ENCODE results near the gene CD79B.
A peak's percentile ranks its signal among the peaks of the same experiment; 100 is the strongest.
"Not testable (repeated sequence)": the region's sequence is repeated elsewhere in the genome, so short reads cannot be mapped to it uniquely, and the experiment has no call there.

Gene CD79B

DNA sequence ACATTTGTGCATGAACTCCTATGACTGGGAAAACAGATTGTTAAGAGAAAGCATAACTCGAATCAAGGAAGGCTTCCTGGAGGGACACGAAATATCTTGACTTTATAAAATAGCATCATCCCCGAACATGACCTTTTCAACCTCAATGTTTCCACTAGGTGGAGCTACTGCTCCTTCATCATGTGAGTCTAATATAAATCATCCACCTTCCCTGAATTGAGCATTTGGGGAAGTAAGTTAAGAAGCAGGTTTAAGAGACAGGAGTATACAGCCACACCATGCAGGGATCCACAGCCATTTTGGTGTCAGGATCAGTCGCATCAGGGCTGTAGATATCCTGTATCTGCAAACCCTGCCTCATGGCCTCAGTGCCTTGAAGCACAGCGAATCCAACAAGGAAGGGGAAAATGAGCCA, 28.3 kb downstream of the CD79B start:
- in situ Hi-C loops (cut with MboI; ENCODE audit: low sequenced_read_pairs) = loop anchor here (25.0 kb wide), 1 partner anchor 384 kb away; no protein-coding TSS in a partner anchor

DNA sequence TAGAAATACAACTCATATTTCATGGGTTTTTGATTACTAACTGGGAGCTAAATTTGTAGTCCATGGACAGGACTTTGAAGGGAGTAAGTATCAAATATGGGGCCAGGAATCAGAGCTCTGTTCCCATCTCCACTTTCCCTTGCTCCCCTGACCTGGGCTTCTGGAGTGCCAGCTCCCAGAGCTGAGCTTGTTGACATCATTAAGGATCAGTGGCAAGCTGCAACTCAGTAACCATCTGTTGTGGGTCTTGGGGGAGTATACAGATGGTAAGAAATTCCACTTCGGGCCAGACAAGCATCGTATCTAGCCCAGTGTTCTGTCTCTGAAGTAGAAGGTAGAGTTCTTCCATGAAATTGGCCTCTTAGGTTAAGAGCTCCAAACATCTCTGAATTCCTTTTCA, 30.2 kb downstream of the CD79B start:
- not testable (repeated sequence) for DNase-seq (ENCODE audit: low spot score in 2 of 2); H3K4me3 ChIP-seq; H3K27me3 ChIP-seq (ENCODE audit: low read depth); H3K4me1 ChIP-seq; H3K36me3 ChIP-seq (replicated peaks); H3K9me3 ChIP-seq
- in situ Hi-C loops (cut with MboI; ENCODE audit: low sequenced_read_pairs) = loop anchor here (25.0 kb wide), 1 partner anchor 385 kb away; no protein-coding TSS in a partner anchor

More for the DNA sequence above, 28.3 kb downstream of the CD79B start:
- peak in 1 of 2 experiments; percentile 51 for DNase-seq (ENCODE audit: low spot score in 2 of 2)
- H3K4me1 ChIP-seq; H3K27me3 ChIP-seq (ENCODE audit: low read depth); H3K4me3 ChIP-seq; H3K9me3 ChIP-seq; H3K36me3 ChIP-seq (replicated peaks): not testable (repeated sequence)

DNA sequence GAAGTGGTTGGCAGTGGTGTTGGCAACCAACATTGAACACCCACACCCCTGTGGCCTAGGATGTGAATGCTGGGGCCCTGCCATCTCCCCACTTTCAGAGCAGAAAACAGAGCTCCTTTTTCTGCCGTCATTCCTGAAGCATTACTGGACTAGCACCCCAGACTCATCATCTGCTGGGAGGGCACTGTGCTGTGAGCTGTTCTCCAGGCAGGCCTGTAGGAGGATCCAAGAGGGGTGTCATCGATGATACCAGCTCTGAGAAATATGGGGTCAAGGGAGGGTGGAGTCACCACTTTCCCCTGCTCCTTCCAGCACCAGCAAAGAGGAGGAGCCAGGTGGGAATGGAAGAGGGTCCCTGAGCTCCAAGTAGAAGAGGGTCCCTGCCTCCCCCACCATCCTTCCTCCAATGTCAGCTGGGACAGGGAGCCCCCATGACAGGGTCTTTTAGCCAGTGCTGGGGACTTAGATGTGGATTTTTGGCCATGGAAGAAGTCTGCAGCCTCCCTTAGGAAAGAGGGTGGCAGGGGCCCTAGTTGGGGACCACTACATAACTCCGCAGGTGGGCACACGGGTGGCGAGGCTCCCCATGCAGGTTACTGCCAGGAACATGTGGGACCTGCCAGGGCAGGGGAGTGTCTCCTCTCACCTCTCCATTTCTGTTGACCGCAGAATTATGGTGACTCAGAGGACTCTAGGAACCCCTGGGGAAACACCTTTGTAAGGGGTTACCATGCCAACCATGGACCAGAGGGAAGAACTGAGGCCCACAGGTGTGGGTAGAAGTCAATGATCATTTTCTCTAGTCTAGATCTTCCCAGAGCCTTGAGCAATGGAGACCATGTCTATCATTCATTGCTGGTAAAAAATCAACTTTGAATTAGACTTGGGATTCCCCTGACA, 33.0 kb downstream of the CD79B start:
- H3K36me3 ChIP-seq (replicated peaks); H3K27me3 ChIP-seq (ENCODE audit: low read depth); DNase-seq (ENCODE audit: low spot score in 2 of 2); in situ Hi-C loops (cut with MboI; ENCODE audit: low sequenced_read_pairs); H3K4me1 ChIP-seq; H3K9me3 ChIP-seq; H3K4me3 ChIP-seq: not testable (repeated sequence)

DNA sequence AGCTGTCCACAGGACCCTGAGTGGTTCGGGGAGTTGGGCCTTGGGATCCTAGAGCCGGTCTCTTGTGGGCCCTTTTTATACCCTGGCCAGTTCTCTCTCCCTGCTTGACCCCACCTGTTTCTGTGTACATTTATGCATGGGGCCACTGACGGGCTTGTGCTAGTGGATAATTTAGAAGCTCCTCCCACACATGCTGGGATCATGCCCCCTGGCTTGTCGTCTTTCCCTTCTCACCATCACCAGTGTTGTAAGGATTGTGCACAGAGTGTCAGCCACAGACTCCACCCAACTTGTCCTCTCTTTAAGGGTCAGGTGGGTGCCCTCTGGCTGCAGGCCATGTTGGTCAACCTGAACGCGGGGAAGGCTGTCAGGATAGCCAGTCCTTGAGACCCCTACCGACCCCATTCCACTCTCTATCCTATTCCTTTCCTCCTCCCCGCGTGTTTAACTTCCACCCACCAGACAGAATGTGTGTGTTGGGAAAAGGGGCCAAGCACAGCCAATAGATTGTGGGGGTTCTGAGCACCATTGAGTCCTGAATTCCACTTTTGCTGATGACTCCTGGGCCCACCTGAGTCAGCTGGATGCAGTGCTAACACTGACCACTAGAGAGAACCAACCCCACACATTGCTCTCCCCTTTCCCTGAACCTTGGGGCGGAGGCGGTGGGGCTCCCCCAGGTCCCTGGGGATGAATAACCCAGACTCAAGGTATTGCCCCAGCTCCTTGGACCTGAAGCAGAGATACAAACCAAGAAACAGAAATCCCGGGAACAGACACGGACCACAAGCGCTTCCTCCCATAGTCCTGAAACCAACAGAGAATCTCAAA, 35.4 kb downstream of the CD79B start, which contains the start of gene CSH1:
Gene CSH1, minus strand, starts transcription at position 51 of the 831 bp plus-strand sequence. CDS start 63 bp downstream, outside the sequence.
- H3K4me1 ChIP-seq; H3K4me3 ChIP-seq; DNase-seq (ENCODE audit: low spot score in 2 of 2); H3K9me3 ChIP-seq; H3K36me3 ChIP-seq (replicated peaks); in situ Hi-C loops (cut with MboI; ENCODE audit: low sequenced_read_pairs): not testable (repeated sequence)
- peaks cover 12% of the 10 kb centered on the region for H3K27me3 ChIP-seq (ENCODE audit: low read depth)

DNA sequence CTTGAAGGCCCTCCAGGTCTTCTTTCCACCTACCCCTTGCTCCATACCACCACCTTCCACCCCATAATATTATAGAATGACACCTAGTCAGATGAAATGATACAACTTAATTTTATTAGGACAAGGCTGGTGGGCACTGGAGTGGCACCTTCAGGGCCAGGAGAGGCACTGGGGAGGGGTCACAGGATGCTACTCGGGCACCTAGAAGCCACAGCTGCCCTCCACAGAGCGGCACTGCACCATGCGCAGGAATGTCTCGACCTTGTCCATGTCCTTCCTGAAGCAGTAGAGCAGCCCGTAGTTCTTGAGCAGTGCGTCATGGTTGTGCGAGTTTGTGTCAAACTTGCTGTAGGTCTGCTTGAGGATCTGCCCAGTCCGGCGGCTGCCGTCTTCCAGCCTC, 37.3 kb downstream of the CD79B start:
- H3K4me1 ChIP-seq; H3K9me3 ChIP-seq; in situ Hi-C loops (cut with MboI; ENCODE audit: low sequenced_read_pairs); H3K36me3 ChIP-seq (replicated peaks); H3K4me3 ChIP-seq; DNase-seq (ENCODE audit: low spot score in 2 of 2): not testable (repeated sequence)
- peaks cover 12% of the 10 kb centered on the region for H3K27me3 ChIP-seq (ENCODE audit: low read depth)

DNA sequence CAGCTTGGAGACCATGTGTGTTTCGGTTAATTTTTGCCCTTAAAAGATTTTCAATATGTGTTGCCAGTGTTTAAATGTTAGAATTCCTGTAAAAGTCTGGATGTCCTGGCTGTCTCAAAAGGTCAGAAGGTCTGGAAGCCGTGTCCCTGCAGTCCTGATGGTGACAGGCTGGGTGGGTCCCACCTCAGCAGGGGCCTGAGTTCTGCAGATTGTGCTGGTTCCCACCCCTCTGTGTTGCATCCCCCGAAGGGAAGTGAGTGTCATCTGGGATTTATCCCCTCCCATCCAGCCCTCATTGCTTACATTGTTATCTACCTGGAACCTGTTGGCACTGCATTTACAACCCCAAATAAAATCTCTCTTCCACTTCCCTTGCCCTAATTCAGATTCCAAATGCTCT, 38.1 kb downstream of the CD79B start:
- DNase-seq (ENCODE audit: low spot score in 2 of 2); in situ Hi-C loops (cut with MboI; ENCODE audit: low sequenced_read_pairs); H3K4me1 ChIP-seq; H3K36me3 ChIP-seq (replicated peaks); H3K9me3 ChIP-seq; H3K4me3 ChIP-seq: not testable (repeated sequence)
- H3K27me3 ChIP-seq (ENCODE audit: low read depth) = peaks cover 12% of the 10 kb centered on the region

DNA sequence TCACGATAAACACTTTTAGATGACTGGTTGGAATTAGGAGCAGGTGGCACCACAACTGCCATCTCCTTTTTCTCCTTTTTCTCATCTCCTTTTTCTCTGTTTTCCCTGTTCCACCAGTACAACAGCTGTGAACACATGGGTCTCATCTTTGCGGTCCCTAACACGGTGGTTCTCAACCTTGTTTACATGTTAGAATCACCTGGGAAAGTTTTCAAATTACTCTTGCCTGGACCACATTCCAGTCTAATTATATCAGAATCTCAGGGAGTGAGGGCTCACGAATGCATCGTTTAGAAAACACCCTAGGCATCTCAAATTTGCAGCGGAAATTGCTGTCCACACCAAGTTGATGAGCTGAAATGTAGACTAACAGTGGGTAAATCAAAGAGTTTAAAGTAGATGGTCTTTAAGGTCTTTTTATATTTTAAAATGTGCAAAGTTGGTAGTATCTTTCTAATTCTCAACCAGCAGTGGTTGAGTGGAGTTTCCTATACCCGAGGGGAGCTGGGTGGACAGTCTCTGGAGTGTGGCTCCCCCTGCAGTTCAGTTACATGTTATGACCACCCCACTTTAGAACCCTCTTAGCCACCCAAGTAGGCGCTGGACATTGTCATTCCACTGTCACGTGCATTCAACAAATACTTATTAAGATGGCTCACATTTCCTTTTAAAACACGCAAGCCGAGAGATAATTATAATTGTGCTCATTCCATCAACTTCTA, 39.7 kb downstream of the CD79B start:
- in situ Hi-C loops (cut with MboI; ENCODE audit: low sequenced_read_pairs); H3K4me3 ChIP-seq; H3K4me1 ChIP-seq; H3K36me3 ChIP-seq (replicated peaks); H3K9me3 ChIP-seq: not testable (repeated sequence)
- H3K27me3 ChIP-seq (ENCODE audit: low read depth) = peaks cover 12% of the 10 kb centered on the region
- DNase-seq (ENCODE audit: low spot score in 2 of 2) = peak in 1 of 2 experiments; percentile 35

DNA sequence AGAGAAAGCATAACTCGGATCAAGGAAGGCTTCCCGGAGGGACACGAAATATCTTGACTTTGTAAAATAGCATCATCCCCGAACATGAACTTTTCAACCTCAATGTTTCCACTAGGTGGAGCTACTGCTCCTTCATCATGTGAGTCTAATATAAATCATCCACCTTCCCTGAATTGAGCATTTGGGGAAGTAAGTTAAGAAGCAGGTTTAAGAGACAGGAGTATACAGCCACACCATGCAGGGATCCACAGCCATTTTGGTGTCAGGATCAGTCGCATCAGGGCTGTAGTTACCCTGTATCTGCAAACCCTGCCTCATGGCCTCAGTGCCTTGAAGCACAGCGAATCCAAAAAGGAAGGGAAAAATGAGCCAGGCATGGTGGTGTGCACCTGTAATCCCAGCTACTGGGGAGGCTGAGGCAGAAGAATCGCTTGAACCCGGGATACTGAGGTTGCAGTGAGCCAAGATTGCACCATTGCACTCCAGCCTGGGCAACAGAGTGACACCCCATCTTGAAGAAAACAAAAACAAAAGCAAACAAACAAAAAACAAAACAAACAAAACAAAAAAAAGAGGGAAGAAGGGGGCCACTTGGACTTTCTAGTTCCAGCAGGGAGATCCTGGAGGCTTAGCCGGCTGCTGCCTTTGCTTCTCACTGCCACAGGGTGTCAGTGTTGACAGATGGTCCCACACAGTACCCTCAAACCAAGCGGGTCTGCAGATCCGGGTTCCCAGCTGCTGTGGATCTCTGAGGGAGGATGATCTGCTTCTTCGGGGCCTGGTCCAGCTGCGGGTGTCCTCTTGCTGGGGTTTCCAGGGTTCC, 42.9 kb downstream of the CD79B start:
- DNase-seq (ENCODE audit: low spot score in 2 of 2) = peak in 1 of 2 experiments; percentile 62
- H3K9me3 ChIP-seq; H3K36me3 ChIP-seq (replicated peaks); H3K4me3 ChIP-seq; H3K4me1 ChIP-seq; in situ Hi-C loops (cut with MboI; ENCODE audit: low sequenced_read_pairs): not testable (repeated sequence)
- peaks cover 12% of the 10 kb centered on the region for H3K27me3 ChIP-seq (ENCODE audit: low read depth)

DNA sequence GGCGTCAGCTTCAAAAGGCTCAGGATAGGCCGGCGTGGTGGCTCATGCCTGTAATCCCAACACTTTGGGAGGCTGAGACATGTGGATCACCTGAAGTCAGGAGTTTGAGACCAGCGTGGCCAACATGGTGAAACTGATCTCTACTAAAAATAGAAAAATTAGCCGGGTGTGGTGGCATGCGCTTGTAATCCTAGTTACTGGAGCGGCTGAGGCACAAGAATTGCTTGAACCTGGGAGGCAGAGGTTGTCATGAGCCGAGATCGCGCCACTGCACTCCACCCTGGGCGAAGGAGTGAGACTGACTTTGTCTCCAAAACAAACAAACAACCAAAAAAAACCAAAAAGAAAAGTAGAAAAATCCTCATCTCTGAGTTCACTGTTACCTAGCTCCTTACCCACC, 47.0 kb downstream of the CD79B start:
- in situ Hi-C loops (cut with MboI; ENCODE audit: low sequenced_read_pairs); DNase-seq (ENCODE audit: low spot score in 2 of 2); H3K4me1 ChIP-seq; H3K36me3 ChIP-seq (replicated peaks); H3K4me3 ChIP-seq; H3K9me3 ChIP-seq; H3K27me3 ChIP-seq (ENCODE audit: low read depth): not testable (repeated sequence)

DNA sequence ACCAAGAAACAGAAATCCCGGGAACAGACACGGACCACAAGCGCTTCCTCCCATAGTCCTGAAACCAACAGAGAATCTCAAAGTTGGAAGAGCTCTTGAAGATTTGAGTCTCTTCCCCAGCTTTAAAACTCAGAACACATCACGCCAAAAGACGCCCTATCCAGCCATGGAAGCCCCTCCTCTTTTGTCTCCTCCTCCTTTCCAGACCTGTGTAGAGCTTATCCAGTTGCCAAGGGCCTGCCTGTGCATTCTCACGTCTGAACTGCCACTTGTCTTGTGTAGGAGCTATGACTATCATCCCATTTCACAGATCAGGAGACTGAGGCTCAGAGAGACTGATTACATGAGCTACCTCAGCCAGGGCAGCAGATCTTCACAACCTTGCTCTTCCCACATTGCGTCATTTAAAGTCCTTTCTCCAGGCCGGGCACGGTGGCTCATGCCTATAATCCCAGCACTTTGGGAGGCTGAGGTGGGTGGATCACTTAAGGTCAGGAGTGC, 49.5 kb downstream of the CD79B start:
- H3K9me3 ChIP-seq; H3K36me3 ChIP-seq (replicated peaks); DNase-seq (ENCODE audit: low spot score in 2 of 2); in situ Hi-C loops (cut with MboI; ENCODE audit: low sequenced_read_pairs); H3K27me3 ChIP-seq (ENCODE audit: low read depth); H3K4me1 ChIP-seq; H3K4me3 ChIP-seq: not testable (repeated sequence)

DNA sequence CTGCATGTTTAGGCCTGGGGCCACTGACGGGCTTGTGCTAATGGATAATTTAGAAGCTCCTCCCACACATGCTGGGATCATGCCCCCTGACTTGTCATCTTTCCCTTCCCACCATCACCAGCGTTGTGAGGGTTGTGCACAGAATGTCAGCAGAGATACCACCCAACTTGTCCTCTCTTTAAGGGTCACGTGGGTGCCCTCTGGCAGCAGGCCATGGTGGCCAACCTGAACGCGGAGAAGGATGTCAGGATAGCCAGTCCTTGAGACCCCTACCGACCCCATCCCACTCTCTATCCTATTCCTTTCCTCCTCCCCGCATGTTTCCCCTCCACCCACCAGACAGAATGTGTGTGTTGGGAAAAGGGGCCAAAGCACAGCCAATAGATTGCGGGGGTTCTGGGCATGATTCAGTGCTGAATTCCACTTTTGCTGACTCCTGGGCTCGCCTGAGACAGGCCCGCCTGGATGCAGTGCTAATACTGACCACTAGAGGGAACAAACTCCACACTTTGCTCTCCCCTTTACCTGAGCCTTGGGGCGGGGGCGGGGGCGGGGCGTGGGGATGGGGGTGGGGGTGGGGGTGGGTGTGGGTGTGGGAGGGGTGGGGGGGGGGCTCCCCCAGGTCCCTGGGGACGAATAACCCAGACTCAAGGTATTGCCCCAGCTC, 50.1 kb downstream of the CD79B start, which contains the start of gene GH2:
Gene GH2, minus strand, starts transcription at position 10 of the 667 bp plus-strand sequence. CDS start 143 bp downstream, outside the sequence.
- Histone ChIP-seq H3K4me1 (no peaks in the 10 kb centered on the region), H3K9me3 (no peaks in the 10 kb centered on the region), H3K27me3 (ENCODE audit: low read depth) (peaks cover 1% of the 10 kb centered on the region; the same call in 1 of the 2 replicates), H3K4me3 (no peak within 1 kb of the TSS), H3K36me3 (replicated peaks) (no peaks in the 10 kb centered on the region)
- in situ Hi-C loops (cut with MboI; ENCODE audit: low sequenced_read_pairs) = no loop called here
- peak; percentile 34 to 78 for DNase-seq (ENCODE audit: low spot score in 2 of 2)

DNA sequence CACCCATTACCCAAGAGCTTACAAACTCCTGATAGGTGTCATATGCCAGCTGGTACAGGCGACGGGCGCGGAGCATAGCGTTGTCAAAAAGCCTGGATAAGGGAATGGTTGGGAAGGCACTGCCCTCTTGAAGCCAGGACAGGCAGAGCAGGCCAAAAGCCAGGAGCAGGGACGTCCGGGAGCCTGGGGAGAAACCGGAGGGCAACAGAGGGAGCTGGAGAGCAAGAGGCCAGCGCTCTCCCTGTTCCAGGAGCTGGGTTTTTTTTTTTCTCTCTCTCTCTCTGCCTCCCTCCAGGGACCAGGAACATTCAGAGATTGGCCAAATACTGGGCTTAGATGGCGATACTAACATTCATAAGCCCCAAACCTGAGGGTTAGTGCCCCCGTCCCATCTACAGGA, 50.8 kb downstream of the CD79B start:
- in situ Hi-C loops (cut with MboI; ENCODE audit: low sequenced_read_pairs); H3K4me1 ChIP-seq; H3K36me3 ChIP-seq (replicated peaks); H3K4me3 ChIP-seq; H3K9me3 ChIP-seq; DNase-seq (ENCODE audit: low spot score in 2 of 2); H3K27me3 ChIP-seq (ENCODE audit: low read depth): not testable (repeated sequence)

Data from HAP-1 (cell line).